PC-9 (cell line): ENCODE results near the gene SPACA1. TPM values are rescaled to one million over a fixed set of nuclear protein-coding genes. Genes with fewer than 3 reads are reported as not detected.

Experiments
- BruUV-seq: library from RNA; stranded (reverse); fragments of 400-500 nt; replicated peaks from 2 replicates; lab custom pipeline; 2021; lab: Mats Ljungman, UMichigan
- CTCF ChIA-PET: fragments of 300-600 bp; sonication (Branson Sonifier 250); formaldehyde crosslinking; loops from one replicate; lab custom pipeline; 2022; ENCODE audit warnings: antibody characterized with exemption; lab: Charles Lee
- POLR2A ChIA-PET: fragments of 300-600 bp; sonication (Branson Sonifier 250); formaldehyde crosslinking; loops from one replicate; lab custom pipeline; 2022; ENCODE audit warnings: antibody characterized with exemption; ENCODE audit not compliant: unreplicated experiment; lab: Charles Lee
- DNase-seq, 2 experiments: peaks; one replicate each; pipeline versions ENCODE4 v3.0.0 to v3.0.0-alpha.2; 2015 to 2022; ENCODE audit warnings: mixed read lengths in 1 of 2
- H2AFZ ChIP-seq: fragments of 200-600 bp; sonication (generic); 2 replicates; pipeline ENCODE4 v1.8.1; 2017; ENCODE audit warnings: antibody characterized with exemption
- H3F3A ChIP-seq: fragments of 200-600 bp; sonication (generic); 2 replicates; pipeline ENCODE4 v1.8.1; 2017; ENCODE audit warnings: antibody characterized with exemption, mild to moderate bottlenecking, low read depth; ENCODE audit not compliant: insufficient read depth
- H3K27ac ChIP-seq: fragments of 200-600 bp; sonication (generic); 2 replicates; pipeline ENCODE4 v1.6.1; 2016; ENCODE audit warnings: mixed run types
- H3K27me3 ChIP-seq: fragments of 200-600 bp; sonication (generic); 2 replicates; pipeline ENCODE4 v1.6.1; 2016; ENCODE audit warnings: low read depth, mixed run types; ENCODE audit not compliant: insufficient read depth
- H3K36me3 ChIP-seq: fragments of 200-600 bp; sonication (generic); 2 replicates; pipeline ENCODE4 v1.6.1; 2016; ENCODE audit warnings: low read depth, mixed run types
- H3K4me1 ChIP-seq: fragments of 200-600 bp; sonication (generic); replicated peaks from 2 replicates; pipeline ENCODE4 v1.6.1; 2016; ENCODE audit warnings: mixed run types; ENCODE audit not compliant: insufficient read depth
- H3K4me2 ChIP-seq: fragments of 200-600 bp; sonication (generic); 2 replicates; pipeline ENCODE4 v1.6.1; 2017; ENCODE audit warnings: mixed run types
- H3K4me3 ChIP-seq: fragments of 200-600 bp; sonication (generic); 2 replicates; pipeline ENCODE4 v1.6.1; 2016; ENCODE audit warnings: mixed run types
- H3K79me2 ChIP-seq: fragments of 200-600 bp; sonication (generic); 2 replicates; pipeline ENCODE4 v1.6.1; 2017; ENCODE audit warnings: low read depth, mixed run types
- H3K9me2 ChIP-seq: fragments of 200-600 bp; sonication (generic); 2 replicates; pipeline ENCODE4 v1.8.1; 2017; ENCODE audit warnings: mild to moderate bottlenecking; ENCODE audit not compliant: insufficient read depth
- H3K9me3 ChIP-seq: fragments of 200-600 bp; sonication (generic); 2 replicates; pipeline ENCODE4 v1.8.1; 2016; ENCODE audit warnings: low read depth; ENCODE audit not compliant: insufficient read depth
- H4K20me1 ChIP-seq: fragments of 200-600 bp; sonication (generic); 2 replicates; pipeline ENCODE4 v1.8.1; 2017; ENCODE audit not compliant: insufficient read depth
- EZH2 ChIP-seq: fragments of 200-600 bp; sonication (generic); IDR thresholded peaks from 2 replicates; pipeline ENCODE4 v1.8.0; 2017; ENCODE audit warnings: antibody characterized with exemption, low read depth
- intact Hi-C: fragments of 100-400 bp; cut with micrococcal nuclease; formaldehyde crosslinking; loops from one replicate; pipeline ENCODE4 v1.10.0; 2022; ENCODE audit not compliant: unreplicated experiment
- total RNA-seq: library from RNA; stranded (reverse); gene quantifications from 2 replicates; pipeline ENCODE4 v1.2.3, GENCODE V29; 2021
- TF ChIP-seq, protein P1 (sequence below): fragments of 200-600 bp; sonication (generic); conservative IDR thresholded peaks from 2 replicates; pipeline ENCODE4 v1.6.1; 2017; ENCODE audit warnings: mixed run types, antibody characterized with exemption, mild to moderate bottlenecking, moderate library complexity

Gene SPACA1
- total RNA-seq, 1 experiment from 2014 or later: not detected

DNA sequence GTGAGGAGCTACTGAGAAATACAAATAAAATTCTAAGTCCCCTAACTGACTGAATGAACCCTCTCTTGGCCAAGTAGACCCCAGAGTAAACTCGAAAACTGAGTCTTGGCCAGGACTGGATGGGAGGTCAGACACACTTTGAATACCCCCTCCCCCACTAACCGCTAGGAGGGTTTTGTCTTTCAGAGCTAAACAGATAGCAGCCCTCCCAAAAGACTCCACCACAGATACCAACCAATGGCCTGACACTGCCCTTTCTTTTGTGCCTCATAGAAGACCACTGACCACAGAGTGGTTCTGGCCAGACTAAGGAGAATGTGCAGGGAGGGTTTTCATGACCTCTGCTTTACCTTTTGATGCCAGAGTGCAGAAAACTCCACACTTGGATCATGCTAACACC, 42.1 kb downstream of the SPACA1 start:
- DNase-seq: no peak

DNA sequence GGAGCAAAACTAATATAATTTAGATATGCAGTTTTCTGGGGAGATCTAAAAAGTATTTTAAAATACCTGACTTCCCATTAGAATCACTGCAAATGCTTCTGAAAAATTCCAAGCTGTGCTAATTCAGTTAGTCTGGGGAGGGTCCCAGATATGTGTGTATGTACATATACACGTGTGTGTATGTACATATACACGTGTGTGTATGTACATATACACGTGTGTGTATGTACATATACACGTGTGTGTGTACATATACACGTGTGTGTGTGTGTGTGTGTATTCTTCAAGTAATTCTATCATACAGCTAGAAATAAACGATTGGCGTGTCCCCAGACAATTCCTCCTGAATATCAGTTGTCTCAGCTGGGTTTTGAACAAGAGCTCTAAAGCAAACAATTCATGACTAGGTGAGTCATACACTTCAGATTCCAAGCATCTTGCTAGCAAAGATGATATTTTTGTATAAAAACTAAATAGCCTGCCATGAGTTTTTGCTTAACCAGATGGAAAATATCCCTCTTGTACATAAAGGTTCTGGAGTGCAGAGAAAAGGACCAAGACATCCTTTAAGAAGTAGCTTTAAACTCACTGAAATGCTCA, 58.2 kb downstream of the SPACA1 start:
- Histone ChIP-seq H3K27ac (no peak overlapping the region), H2AFZ (no peak overlapping the region), H3K27me3 (peaks cover 4% of the 10 kb centered on the region; the same call in 1 of the 2 replicates), H3K9me2 (no peaks in the 10 kb centered on the region), H3K9me3 (no peaks in the 10 kb centered on the region), H3F3A (no peaks in the 10 kb centered on the region; the same call in 1 of the 2 replicates), H3K4me1 (no peaks in the 10 kb centered on the region), H3K36me3 (no peaks in the 10 kb centered on the region), H4K20me1 (no peaks in the 10 kb centered on the region), H3K4me3 (no peak overlapping the region), H3K79me2 (no peaks in the 10 kb centered on the region), H3K4me2 (no peak overlapping the region)
- BruUV-seq: no TSS peak
- no peak for DNase-seq
- ChIA-PET CTCF (no interaction called here), POLR2A (no interaction called here)
- intact Hi-C loops: no loop called here
- TF ChIP-seq, protein P1, sequence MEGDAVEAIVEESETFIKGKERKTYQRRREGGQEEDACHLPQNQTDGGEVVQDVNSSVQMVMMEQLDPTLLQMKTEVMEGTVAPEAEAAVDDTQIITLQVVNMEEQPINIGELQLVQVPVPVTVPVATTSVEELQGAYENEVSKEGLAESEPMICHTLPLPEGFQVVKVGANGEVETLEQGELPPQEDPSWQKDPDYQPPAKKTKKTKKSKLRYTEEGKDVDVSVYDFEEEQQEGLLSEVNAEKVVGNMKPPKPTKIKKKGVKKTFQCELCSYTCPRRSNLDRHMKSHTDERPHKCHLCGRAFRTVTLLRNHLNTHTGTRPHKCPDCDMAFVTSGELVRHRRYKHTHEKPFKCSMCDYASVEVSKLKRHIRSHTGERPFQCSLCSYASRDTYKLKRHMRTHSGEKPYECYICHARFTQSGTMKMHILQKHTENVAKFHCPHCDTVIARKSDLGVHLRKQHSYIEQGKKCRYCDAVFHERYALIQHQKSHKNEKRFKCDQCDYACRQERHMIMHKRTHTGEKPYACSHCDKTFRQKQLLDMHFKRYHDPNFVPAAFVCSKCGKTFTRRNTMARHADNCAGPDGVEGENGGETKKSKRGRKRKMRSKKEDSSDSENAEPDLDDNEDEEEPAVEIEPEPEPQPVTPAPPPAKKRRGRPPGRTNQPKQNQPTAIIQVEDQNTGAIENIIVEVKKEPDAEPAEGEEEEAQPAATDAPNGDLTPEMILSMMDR: no peak
- no peak for TF ChIP-seq EZH2

More for the DNA sequence above, 42.1 kb downstream of the SPACA1 start:
- Histone ChIP-seq H3K36me3 (no peaks in the 10 kb centered on the region), H3K4me2 (no peak overlapping the region), H3K9me3 (no peaks in the 10 kb centered on the region), H4K20me1 (no peaks in the 10 kb centered on the region), H2AFZ (no peak overlapping the region), H3K27ac (no peak overlapping the region), H3K27me3 (no peaks in the 10 kb centered on the region), H3F3A (no peaks in the 10 kb centered on the region), H3K79me2 (no peaks in the 10 kb centered on the region), H3K4me1 (no peaks in the 10 kb centered on the region), H3K9me2 (no peaks in the 10 kb centered on the region), H3K4me3 (no peak overlapping the region)
- intact Hi-C loops: no loop called here
- ChIA-PET CTCF (no interaction called here), POLR2A (no interaction called here)
- no peak for TF ChIP-seq EZH2
- TF ChIP-seq, protein P1: no peak
- BruUV-seq: no TSS peak

DNA sequence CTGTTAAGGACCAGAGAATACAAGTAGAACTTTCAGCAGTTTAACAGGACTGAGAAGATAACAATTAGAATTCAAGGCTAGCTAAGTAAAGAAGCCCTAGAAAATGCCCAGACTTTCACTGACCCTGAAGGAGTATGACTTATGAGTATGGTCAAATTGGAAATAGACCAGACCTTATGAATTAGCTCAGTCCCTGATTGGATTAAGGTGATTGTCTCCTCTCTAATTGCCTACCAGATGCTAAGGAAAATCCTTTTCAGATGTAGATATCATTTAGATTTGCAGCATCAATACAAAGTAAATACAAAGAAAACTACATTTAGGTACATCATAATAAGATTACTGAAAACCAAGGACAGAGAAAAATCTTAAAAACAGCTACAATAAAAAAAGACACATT, 59.6 kb downstream of the SPACA1 start:
- TF ChIP-seq EZH2: no peak
- TF ChIP-seq, protein P1: no peak
- intact Hi-C loops: no loop called here
- CTCF ChIA-PET: no interaction called here

More for the DNA sequence above, 59.6 kb downstream of the SPACA1 start:
- H3F3A ChIP-seq: no peaks in the 10 kb centered on the region
- no peaks in the 10 kb centered on the region for H3K36me3 ChIP-seq
- H3K4me2 ChIP-seq: no peak overlapping the region
- H3K79me2 ChIP-seq: no peaks in the 10 kb centered on the region
- no peaks in the 10 kb centered on the region for H3K4me1 ChIP-seq
- POLR2A ChIA-PET: no interaction called here
- H3K9me2 ChIP-seq: no peaks in the 10 kb centered on the region
- H3K27me3 ChIP-seq: no peaks in the 10 kb centered on the region
- no TSS peak for BruUV-seq
- no peak overlapping the region for H3K4me3 ChIP-seq
- H3K9me3 ChIP-seq: no peaks in the 10 kb centered on the region
- no peak overlapping the region for H2AFZ ChIP-seq
- DNase-seq: no peak
- H3K27ac ChIP-seq: no peak overlapping the region
- no peaks in the 10 kb centered on the region for H4K20me1 ChIP-seq
